SH-SY5Y (cell line): ENCODE measurements around the gene GABARAPL2.

Source experiments
- GATA2 ChIP-seq: IDR thresholded peaks from 2 replicates; pipeline ENCODE4 v1.6.1; 2011; ENCODE audit warnings: mild to moderate bottlenecking, low read depth, low read length
- GATA3 ChIP-seq: IDR thresholded peaks from 2 replicates; pipeline ENCODE4 v1.6.1; 2011; ENCODE audit warnings: low read depth, mild to moderate bottlenecking, low read length, moderate library complexity

DNA sequence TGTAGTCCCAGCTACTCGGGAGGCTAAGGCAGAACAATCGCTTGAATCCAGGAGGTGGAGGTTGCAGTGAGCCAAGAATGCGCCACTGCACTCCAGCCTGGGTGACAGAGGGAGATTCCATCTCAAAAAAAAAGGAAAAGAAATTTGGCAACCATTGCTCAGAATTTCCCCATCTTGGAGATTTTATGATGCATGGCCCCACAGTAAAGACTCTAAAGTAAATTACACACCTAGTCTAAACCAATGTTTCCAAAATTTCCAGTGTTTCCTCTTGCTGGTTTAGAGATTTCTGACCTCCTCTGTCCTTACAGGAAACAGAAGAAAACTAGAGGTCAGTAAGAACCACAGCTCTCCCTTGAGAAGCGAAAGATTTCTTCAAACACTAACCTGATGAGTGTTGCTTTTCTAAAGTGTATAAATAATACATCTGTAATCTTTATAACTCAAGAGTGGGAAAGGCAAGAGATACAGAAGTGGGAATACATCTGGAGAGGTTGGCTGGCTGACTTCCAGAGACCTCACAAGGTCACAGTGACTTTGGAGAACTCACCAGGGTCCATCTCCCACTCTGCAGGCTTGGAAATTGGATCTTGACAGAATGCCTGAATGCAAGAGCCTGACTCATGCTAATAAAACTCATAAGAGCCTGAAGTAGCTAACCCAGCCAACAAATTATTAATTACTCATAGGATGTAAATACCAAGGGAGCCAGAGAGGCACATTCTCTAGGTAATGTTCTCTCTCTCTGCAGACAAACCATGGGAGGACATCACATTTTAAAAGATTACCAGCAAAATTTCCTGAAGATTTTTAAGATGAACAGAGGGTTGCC, 48.1 kb downstream of the GABARAPL2 start:
- no peak for TF ChIP-seq GATA3
- TF ChIP-seq GATA2, result no peak
